Breast epithelium (tissue), 3 donors: Measurements from ENCODE around the gene CCDC107.
"Not testable (repeated sequence)": the region's sequence is repeated elsewhere in the genome, so short reads cannot be mapped to it uniquely, and the experiment has no call there.

ENCODE experiments used
- CTCF ChIP-seq, 3 donors: fragments of 450-650 bp; IDR thresholded peaks; one replicate each; pipeline ENCODE4 v1.5.1; 2016 to 2017; ENCODE audit warnings: antibody characterized with exemption in 3 of 3, mild to moderate bottlenecking in 3 of 3, moderate library complexity in 3 of 3
- POLR2A ChIP-seq: fragments of 450-650 bp; IDR thresholded peaks from one replicate; pipeline ENCODE4 v1.6.1; 2016; ENCODE audit warnings: antibody characterized with exemption, mild to moderate bottlenecking, moderate library complexity

DNA sequence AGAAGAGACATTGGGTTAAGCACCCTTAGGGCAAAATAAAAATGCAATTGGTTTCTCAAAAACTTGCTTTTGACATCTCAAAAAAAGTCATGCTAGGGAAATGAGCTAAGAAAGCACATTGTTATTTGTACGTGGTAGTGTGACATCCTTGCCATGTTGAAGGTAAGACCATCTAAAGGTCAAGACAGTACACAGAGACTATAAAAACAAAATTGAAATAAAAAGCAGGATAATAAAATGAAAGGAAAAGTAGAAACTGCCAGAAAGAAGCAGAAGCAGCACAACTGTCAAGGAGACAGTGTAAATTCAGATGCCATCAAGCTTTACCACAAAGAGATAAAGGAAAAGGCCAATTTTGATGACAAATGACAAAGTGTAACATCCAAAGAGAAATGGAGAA, 18.9 kb upstream of the CCDC107 start:
- not testable (repeated sequence) for TF ChIP-seq CTCF (IDR thresholded peaks at IDR 0.05); POLR2A
